Endothelial cell of umbilical vein (primary cell): ENCODE measurements around the gene RAD51B. TPM values are rescaled to one million over a fixed set of nuclear protein-coding genes. Genes with fewer than 3 reads are reported as not detected.

Source experiments
- BruUV-seq: library from RNA; stranded (reverse); fragments of 400-500 nt; replicated peaks from 2 replicates; lab custom pipeline; 2021; lab: Mats Ljungman, UMichigan
- CTCF ChIA-PET: fragments of 300-600, 350-600 bp; sonication (Branson Sonifier 250); formaldehyde crosslinking; loops from one replicate; lab custom pipeline; 2021; ENCODE audit warnings: antibody characterized with exemption, inconsistent platforms; lab: Charles Lee
- POLR2A ChIA-PET: fragments of 300-600, 350-600 bp; sonication (Branson Sonifier 250); formaldehyde crosslinking; loops from one replicate; lab custom pipeline; 2021; ENCODE audit warnings: antibody characterized with exemption, inconsistent platforms; lab: Charles Lee
- DNase-seq: peaks from one replicate; pipeline ENCODE4 v3.0.0-alpha.2; 2011; ENCODE audit warnings: low read depth, low spot score
- FAIRE-seq: peaks from 2 replicates; lab custom pipeline; 2011; peaks lifted over from hg19 to GRCh38; lab: Jason Lieb, UNC
- H2AFZ ChIP-seq: 2 replicates; pipeline ENCODE4 v1.6.0; 2012; ENCODE audit warnings: low read depth, low read length, control low read depth, inconsistent platforms
- H3K27ac ChIP-seq: 2 replicates; pipeline ENCODE4 v1.5.1; 2011; ENCODE audit warnings: low read depth, mild to moderate bottlenecking, control low read depth, low read length, moderate library complexity; ENCODE audit not compliant: insufficient read depth
- H3K27me3 ChIP-seq, 2 experiments: 2 replicates each; pipeline versions ENCODE4 v1.6.0 to v1.6.1; 2011; ENCODE audit warnings: low read length in 2 of 2, mixed read lengths in 1 of 2; ENCODE audit not compliant: control insufficient read depth in 2 of 2, insufficient read depth in 2 of 2
- H3K36me3 ChIP-seq, 2 experiments: 2 replicates in 1 of 2; 3 replicates in 1 of 2; pipeline ENCODE4 v1.5.1; 2011; ENCODE audit warnings: low read length in 2 of 2, mild to moderate bottlenecking in 1 of 2, moderate library complexity in 1 of 2; ENCODE audit not compliant: control insufficient read depth in 2 of 2, insufficient read depth in 2 of 2; ENCODE audit errors: extremely low read depth in 1 of 2
- H3K4me1 ChIP-seq: 3 replicates; pipeline ENCODE4 v1.5.1; 2011; ENCODE audit warnings: mild to moderate bottlenecking, low read length; ENCODE audit not compliant: control insufficient read depth, insufficient read depth; ENCODE audit errors: extremely low read depth
- H3K4me2 ChIP-seq: 2 replicates; pipeline ENCODE4 v1.6.1; 2011; ENCODE audit warnings: low read length, control low read depth, mixed read lengths; ENCODE audit not compliant: insufficient read depth
- H3K4me3 ChIP-seq, 3 experiments: fragments of 200-600 bp in 1 of 3; sonication (generic), shearing (Covaris generic) in 1 of 3; replicated peaks in 1 of 3; 2 replicates each; pipeline ENCODE4 v1.5.1; 2011 to 2016; ENCODE audit warnings: control low read depth in 3 of 3, low read length in 3 of 3, mild to moderate bottlenecking in 2 of 3, inconsistent platforms in 1 of 3, low read depth in 1 of 3, moderate library complexity in 1 of 3; ENCODE audit not compliant: insufficient read depth in 1 of 3
- H3K79me2 ChIP-seq: 2 replicates; pipeline ENCODE4 v1.6.0; 2012; ENCODE audit warnings: low read length, inconsistent platforms; ENCODE audit not compliant: control insufficient read depth, insufficient read depth
- H3K9ac ChIP-seq: replicated peaks from 2 replicates; pipeline ENCODE3; 2011; ENCODE audit warnings: low read length, control low read depth; ENCODE audit not compliant: insufficient read depth; ENCODE audit errors: extremely low read depth
- H3K9me1 ChIP-seq: replicated peaks from 3 replicates; pipeline ENCODE4 v1.6.0; 2011; ENCODE audit warnings: mild to moderate bottlenecking, low read length; ENCODE audit not compliant: control insufficient read depth, insufficient read depth; ENCODE audit errors: extremely low read depth
- H3K9me3 ChIP-seq: replicated peaks from 2 replicates; pipeline ENCODE4 v1.5.1; 2012; ENCODE audit warnings: low read length, inconsistent platforms; ENCODE audit not compliant: control insufficient read depth, insufficient read depth
- H4K20me1 ChIP-seq: replicated peaks from 2 replicates; pipeline ENCODE3; 2011; ENCODE audit warnings: mild to moderate bottlenecking, low read length; ENCODE audit not compliant: control insufficient read depth, insufficient read depth; ENCODE audit errors: extremely low read depth
- CTCF ChIP-seq, 2 donors: IDR thresholded peaks; 1 replicate in 1 of 2; 2 replicates in 1 of 2; pipeline ENCODE4 v1.5.1; 2011; ENCODE audit warnings: low read length in 2 of 2, mild to moderate bottlenecking in 2 of 2, moderate library complexity in 2 of 2, control low read depth in 1 of 2, inconsistent platforms in 1 of 2, low read depth in 1 of 2; ENCODE audit not compliant: insufficient read depth in 1 of 2; ENCODE audit errors: extremely low read depth in 1 of 2
- EZH2 ChIP-seq: IDR thresholded peaks from 2 replicates; pipeline ENCODE4 v1.6.1; 2012; ENCODE audit warnings: borderline replicate concordance, low read depth, mild to moderate bottlenecking, moderate library complexity, low read length, inconsistent platforms; ENCODE audit not compliant: severe bottlenecking
- FOS ChIP-seq: IDR thresholded peaks from 2 replicates; pipeline ENCODE4 v1.6.1; 2011; ENCODE audit warnings: mild to moderate bottlenecking, low read length, moderate library complexity, borderline replicate concordance; ENCODE audit not compliant: insufficient read depth
- GATA2 ChIP-seq: IDR thresholded peaks from 2 replicates; pipeline ENCODE4 v1.7.0; 2011; ENCODE audit warnings: low read depth, mild to moderate bottlenecking, moderate library complexity, mixed read lengths, low read length; ENCODE audit not compliant: insufficient read length, insufficient read depth
- JUN ChIP-seq: IDR thresholded peaks from 2 replicates; pipeline ENCODE4 v1.6.1; 2011; ENCODE audit warnings: borderline replicate concordance, low read depth; ENCODE audit not compliant: insufficient read length, insufficient read depth
- MAX ChIP-seq: IDR thresholded peaks from 2 replicates; pipeline ENCODE4 v1.6.1; 2011; ENCODE audit not compliant: insufficient read depth, insufficient read length
- MYC ChIP-seq: IDR thresholded peaks from one replicate; pipeline ENCODE4 v1.6.1; 2011; ENCODE audit warnings: mild to moderate bottlenecking, low read depth, low read length
- POLR2A ChIP-seq: IDR thresholded peaks from 2 replicates; pipeline ENCODE4 v1.6.1; 2012; ENCODE audit warnings: low read depth, mild to moderate bottlenecking, control low read depth, low read length
- POLR2AphosphoS5 ChIP-seq: IDR thresholded peaks from 2 replicates; pipeline ENCODE4 v1.6.1; 2012; ENCODE audit warnings: low read depth, mild to moderate bottlenecking, control low read depth, low read length, moderate library complexity; ENCODE audit not compliant: insufficient read depth
- dilution Hi-C: fragments of 300-500 bp; cut with MboI; formaldehyde crosslinking; loops from one replicate; pipeline ENCODE4 v1.15.0; 2019; ENCODE audit warnings: low sequenced_read_pairs; ENCODE audit not compliant: extremely low pct_ligation_motif_present
- intact Hi-C: fragments of 100-400 bp; cut with micrococcal nuclease; formaldehyde crosslinking; loops from one replicate; pipeline ENCODE4 v1.10.0; 2022
- polyA plus RNA-seq, 4 experiments: library from polyadenylated mRNA; depleted of rRNA in 3 of 4; stranded (reverse) in 3 of 4; unstranded in 1 of 4; fragments of >200 nt; gene quantifications; 2 replicates each; pipeline versions ENCODE4 v1.2.1 to v1.2.3, GENCODE V29; 2011 to 2012; ENCODE audit warnings: missing spikeins in 1 of 4
- total RNA-seq: library from RNA; stranded (reverse); gene quantifications from 2 replicates; pipeline ENCODE4 v1.2.3, GENCODE V29; 2021

The RAD51B gene
- total and polyA plus RNA-seq, 2 donors (not counting 3 experiments of a cell fraction or from before 2014, with no cell fraction given): 3.9 to 19.0 TPM

DNA sequence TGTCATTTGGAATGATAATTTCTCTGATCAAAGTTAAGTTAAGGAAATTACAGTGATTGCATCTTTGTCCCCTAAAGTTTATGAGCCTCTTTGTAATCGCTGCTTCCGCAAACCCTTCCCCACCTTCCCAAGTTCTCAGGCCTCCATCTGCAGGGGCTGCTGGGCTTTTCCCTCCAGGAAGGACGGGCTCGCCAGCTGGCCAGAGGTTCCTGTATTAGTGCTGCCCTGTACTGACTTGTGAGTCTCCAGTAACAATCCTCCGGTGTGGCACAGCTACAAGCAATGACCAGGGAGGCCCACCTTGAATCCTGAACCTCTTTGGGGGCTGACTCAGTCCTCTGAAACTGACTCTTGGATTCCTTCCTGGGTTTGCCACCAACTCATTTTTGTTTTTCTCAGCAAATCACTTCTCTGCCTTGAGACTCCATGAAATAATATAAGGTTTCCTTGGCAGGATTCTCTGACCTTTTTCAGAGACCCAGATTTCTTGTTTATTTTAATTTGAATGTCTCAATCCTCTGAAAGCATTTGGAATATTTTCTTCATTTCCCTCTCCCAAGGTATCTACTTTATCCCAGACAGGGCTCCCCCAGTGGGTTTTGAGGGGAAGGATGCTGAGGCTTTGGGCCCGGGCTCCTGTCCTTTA is 574.7 kb downstream of the RAD51B start:
- dilution Hi-C loops: no loop called here

More for the DNA sequence above, 574.7 kb downstream of the RAD51B start:
- H2AFZ ChIP-seq: no peak overlapping the region
- H3K4me1 ChIP-seq: no peaks in the 10 kb centered on the region
- no peak overlapping the region for H3K27ac ChIP-seq
- H4K20me1 ChIP-seq: no peaks in the 10 kb centered on the region
- ChIA-PET POLR2A (no interaction called here), CTCF (no interaction called here)
- DNase-seq (no peak), FAIRE-seq (no peak)
- no peaks in the 10 kb centered on the region for H3K79me2 ChIP-seq
- H3K9me1 ChIP-seq: no peaks in the 10 kb centered on the region
- H3K9ac ChIP-seq: no peak overlapping the region
- H3K36me3 ChIP-seq: no peaks in the 10 kb centered on the region
- intact Hi-C loops: no loop called here
- H3K4me3 ChIP-seq: no peak overlapping the region
- TF ChIP-seq GATA2 (no peak), CTCF (IDR thresholded peaks at IDR 0.05; ENCODE audit: extremely low read depth in 1 of 2, insufficient read depth in 1 of 2, low read depth in 1 of 2, low read length in 2 of 2) (no peak), POLR2A (no peak), EZH2 (no peak), MAX (no peak), FOS (no peak), MYC (no peak), JUN (no peak), POLR2AphosphoS5 (no peak)
- no TSS peak for BruUV-seq
- H3K27me3 ChIP-seq: no peaks in the 10 kb centered on the region
- no peaks in the 10 kb centered on the region for H3K9me3 ChIP-seq
- H3K4me2 ChIP-seq: no peak overlapping the region
